HG02870 (cell line): ENCODE data around the gene SYNJ2.

Experiments used
- ATAC-seq: cut with Tn5 transposase; IDR thresholded peaks from one replicate; pipeline ENCODE4 v1.9.1; 2021; ENCODE audit warnings: mild to moderate bottlenecking, moderate library complexity; ENCODE audit not compliant: unreplicated experiment

SYNJ2 gene

GRCh38 chr6:158053377-158054313 is 72.0 kb downstream of the SYNJ2 start:
- no peak for ATAC-seq

GRCh38 chr6:158056355-158056754 is 74.7 kb downstream of the SYNJ2 start:
- ATAC-seq: no peak

GRCh38 chr6:158056804-158057203 is 75.1 kb downstream of the SYNJ2 start:
- no peak for ATAC-seq

- ATAC-seq: no peak
Measured at GRCh38 chr6:158057213-158057987, 75.7 kb downstream of the SYNJ2 start.

- no peak for ATAC-seq
Measured at GRCh38 chr6:158058171-158058651, 76.5 kb downstream of the SYNJ2 start.

GRCh38 chr6:158059108-158059507 is 77.4 kb downstream of the SYNJ2 start:
- no peak for ATAC-seq

GRCh38 chr6:158060455-158061360 is 79.0 kb downstream of the SYNJ2 start:
- ATAC-seq: no peak

GRCh38 chr6:158061361-158061708 is 79.7 kb downstream of the SYNJ2 start:
- ATAC-seq: no peak

- ATAC-seq: no peak
Measured at GRCh38 chr6:158061709-158062461, 80.2 kb downstream of the SYNJ2 start.

GRCh38 chr6:158063736-158064135 is 82.1 kb downstream of the SYNJ2 start:
- no peak for ATAC-seq

GRCh38 chr6:158064725-158065251 is 83.1 kb downstream of the SYNJ2 start:
- ATAC-seq: no peak

- ATAC-seq: no peak
Measured at GRCh38 chr6:158066136-158066781, 84.6 kb downstream of the SYNJ2 start.

- ATAC-seq: no peak
Measured at GRCh38 chr6:158067436-158068015, 85.9 kb downstream of the SYNJ2 start.

- no peak for ATAC-seq
Measured at GRCh38 chr6:158068156-158068892, 86.7 kb downstream of the SYNJ2 start.

GRCh38 chr6:158068893-158069799 is 87.5 kb downstream of the SYNJ2 start:
- ATAC-seq: no peak

GRCh38 chr6:158069800-158070195 is 88.1 kb downstream of the SYNJ2 start:
- no peak for ATAC-seq

GRCh38 chr6:158070513-158070912 is 88.8 kb downstream of the SYNJ2 start:
- ATAC-seq: no peak
